Lower lobe of right lung (tissue), 2 donors: ENCODE measurements around the gene CDK13. TPM values are rescaled to one million over a fixed set of nuclear protein-coding genes. Genes with fewer than 3 reads are reported as not detected.

Experiments
- ATAC-seq, 2 donors: fragments of 200-7000 bp; cut with Tn5 transposase; one replicate each; pipeline ENCODE4 v1.9.1; 2020 to 2022; ENCODE audit warnings: mild to moderate bottlenecking in 2 of 2, moderate library complexity in 2 of 2
- DNase-seq: peaks from one replicate; pipeline ENCODE4 v3.0.0-alpha.2; 2020
- H3K27ac ChIP-seq: fragments of 200-600 bp; one replicate; pipeline ENCODE4 v1.8.0; 2022
- H3K27me3 ChIP-seq: fragments of 200-600 bp; one replicate; pipeline ENCODE4 v1.8.0; 2022; ENCODE audit warnings: low read depth
- H3K36me3 ChIP-seq: fragments of 200-600 bp; one replicate; pipeline ENCODE4 v1.8.0; 2022; ENCODE audit warnings: mild to moderate bottlenecking
- H3K4me1 ChIP-seq: fragments of 200-600 bp; one replicate; pipeline ENCODE4 v1.8.0; 2022
- H3K4me3 ChIP-seq: fragments of 200-600 bp; one replicate; pipeline ENCODE4 v1.8.0; 2022; ENCODE audit warnings: mild to moderate bottlenecking
- H3K9me3 ChIP-seq: fragments of 200-600 bp; one replicate; pipeline ENCODE4 v1.8.0; 2022
- CTCF ChIP-seq: fragments of 200-600 bp; IDR thresholded peaks from one replicate; pipeline ENCODE4 v1.8.0; 2022; ENCODE audit warnings: antibody characterized with exemption, mild to moderate bottlenecking
- intact Hi-C: fragments of 100-400 bp; cut with DNase I; formaldehyde crosslinking; loops from one replicate; pipeline ENCODE4 v1.11.0; 2022
- total RNA-seq: library from RNA; stranded (reverse); fragmentation: NEBNext Ultra II Directional; extraction: Animal tissue kit (Norgen Biotek cat#: 25700); gene quantifications from one replicate; pipeline ENCODE4 v1.2.1, GENCODE V29; 2021
- donor health status: DM: no; HTN: yes; CAD: no; lungs with severe emphysema.

CDK13 gene
- total RNA-seq, 1 donor from 2014 or later, result 53.2 TPM

DNA sequence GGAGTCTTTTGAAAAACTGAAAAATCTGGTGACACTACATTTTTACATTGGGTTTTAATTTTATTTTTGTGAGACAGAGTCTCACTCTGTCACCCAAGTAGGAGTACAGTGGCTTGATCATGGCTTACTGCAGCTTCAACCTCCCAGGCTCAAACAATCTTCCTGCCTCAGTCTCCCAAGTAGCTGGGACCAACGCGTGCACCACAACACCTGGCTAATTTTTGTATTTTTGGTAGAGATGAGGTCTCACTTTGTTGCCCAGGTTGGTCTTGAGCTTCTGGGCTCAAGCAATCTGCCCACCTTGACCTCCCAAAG lies 172.8 kb downstream of the CDK13 start:
- DNase-seq (no peak), ATAC-seq (no peak)
- Histone ChIP-seq H3K9me3 (no peaks in the 10 kb centered on the region), H3K27me3 (no peaks in the 10 kb centered on the region), H3K4me1 (no peaks in the 10 kb centered on the region), H3K4me3 (no peak overlapping the region), H3K36me3 (no peaks in the 10 kb centered on the region), H3K27ac (no peak overlapping the region)
- intact Hi-C loops, result no loop called here
- TF ChIP-seq CTCF, result no peak

GRCh38 chr7:40133561-40134427 lies 183.7 kb downstream of the CDK13 start:
- Histone ChIP-seq H3K9me3 (no peaks in the 10 kb centered on the region), H3K36me3 (no peaks in the 10 kb centered on the region), H3K27ac (peak overlapping the region; percentile 91), H3K4me3 (peak overlapping the region; percentile 87), H3K27me3 (no peaks in the 10 kb centered on the region), H3K4me1 (peaks cover 26% of the 10 kb centered on the region)
- intact Hi-C loops, result no loop called here
- ATAC-seq (peak; percentile 76 to 85), DNase-seq (no peak)
- TF ChIP-seq CTCF, result no peak

DNA sequence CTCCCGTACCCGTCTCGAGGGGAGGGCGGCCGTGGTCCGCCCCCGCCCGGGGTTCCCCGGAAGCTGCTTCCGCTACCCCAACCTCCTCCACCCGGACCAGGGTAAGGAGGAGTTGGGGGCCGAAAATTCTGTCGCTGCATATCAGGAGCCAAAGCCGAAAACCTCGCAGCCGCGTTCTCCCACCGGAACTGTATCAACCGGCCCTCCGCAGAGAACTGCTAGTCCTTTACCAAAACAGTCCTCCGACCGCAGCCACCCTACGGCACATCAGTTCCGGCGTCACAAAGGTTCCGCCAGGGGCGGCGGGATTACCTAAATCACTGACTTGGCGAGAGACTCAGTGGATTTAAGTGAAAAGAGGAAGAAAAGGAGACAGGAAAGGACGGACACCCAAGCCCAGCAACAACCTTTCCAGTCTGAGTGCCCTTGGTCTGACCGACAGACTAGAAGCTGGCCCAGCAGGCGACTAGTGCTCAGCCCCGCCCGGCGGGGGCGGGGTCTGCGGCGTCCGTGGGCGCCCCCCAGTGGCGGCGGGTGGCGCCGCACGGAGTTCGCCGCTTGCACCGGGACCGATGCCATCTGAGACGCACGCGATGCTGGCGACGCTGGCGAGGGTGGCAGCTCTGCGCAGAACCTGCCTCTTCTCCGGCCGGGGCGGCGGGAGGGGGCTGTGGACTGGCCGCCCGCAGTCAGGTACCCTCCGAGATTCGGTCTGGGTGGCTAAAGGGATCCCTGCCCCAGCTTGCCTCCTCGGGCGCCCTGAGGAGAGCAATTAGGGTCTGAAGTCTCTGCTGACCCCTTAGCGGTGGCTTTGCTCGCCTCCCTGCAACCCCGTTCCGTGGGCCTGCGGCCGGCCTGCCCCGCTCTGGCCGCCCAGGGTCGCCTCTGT lies 184.6 kb downstream of the CDK13 start, which contains the start of the genes MPLKIP and SUGCT:
Gene MPLKIP, minus strand, starts transcription at position 195 of the 889 bp plus-strand sequence. Its CDS starts 55 bp downstream, at position 140.
Gene SUGCT, plus strand, starts transcription at position 578 of the 889 bp plus-strand sequence.
- peak; percentile 97 for TF ChIP-seq CTCF
- Histone ChIP-seq H3K27me3 (no peaks in the 10 kb centered on the region), H3K27ac (peak within 1 kb of the TSS; percentile 91), H3K9me3 (no peaks in the 10 kb centered on the region), H3K4me1 (peaks cover 26% of the 10 kb centered on the region), H3K36me3 (no peaks in the 10 kb centered on the region), H3K4me3 (peak within 1 kb of the TSS; percentile 87)
- DNase-seq (peak; percentile 88), ATAC-seq (peak; percentile 98 to 99)
- intact Hi-C loops, result no loop called here

- no peak for ATAC-seq
- Histone ChIP-seq H3K27ac (peak overlapping the region; percentile 91), H3K36me3 (no peaks in the 10 kb centered on the region), H3K27me3 (no peaks in the 10 kb centered on the region), H3K9me3 (no peaks in the 10 kb centered on the region), H3K4me1 (peaks cover 26% of the 10 kb centered on the region), H3K4me3 (peak overlapping the region; percentile 87)
- DNase-seq, result no peak
- TF ChIP-seq CTCF, result no peak
- intact Hi-C loops, result no loop called here
Measured at GRCh38 chr7:40135317-40135610, 185.2 kb downstream of the CDK13 start.

- Histone ChIP-seq H3K4me1 (peaks cover 12% of the 10 kb centered on the region), H3K27me3 (no peaks in the 10 kb centered on the region), H3K27ac (no peak overlapping the region), H3K9me3 (no peaks in the 10 kb centered on the region), H3K4me3 (no peak overlapping the region), H3K36me3 (no peaks in the 10 kb centered on the region)
- DNase-seq, result no peak
- intact Hi-C loops, result no loop called here
- TF ChIP-seq CTCF, result no peak
- ATAC-seq, result no peak
Measured at GRCh38 chr7:40137563-40137962, 187.5 kb downstream of the CDK13 start.
